ENCODE data around the gene DGCR8. TPM values are rescaled to one million over a fixed set of nuclear protein-coding genes. Genes with fewer than 3 reads are reported as not detected.

The DGCR8 gene
- total RNA-seq, 1 donor from 2014 or later, result 29.0 TPM

- Mint-ChIP-seq H3K27me3 (ENCODE audit: low read depth, unreplicated experiment) (no peaks in the 10 kb centered on the region), H3K9me3 (ENCODE audit: unreplicated experiment) (no peaks in the 10 kb centered on the region), H3K27ac (ENCODE audit: unreplicated experiment) (peak overlapping the region; percentile 89), H3K4me1 (ENCODE audit: low read depth, unreplicated experiment) (peaks cover 3% of the 10 kb centered on the region), H3K36me3 (ENCODE audit: low read depth, unreplicated experiment) (peaks cover 12% of the 10 kb centered on the region), H3K4me3 (ENCODE audit: unreplicated experiment) (peak overlapping the region; percentile 93)
- H3K36me3 ChIP-seq (ENCODE audit: insufficient read depth, low read length), result peaks cover 12% of the 10 kb centered on the region
- TF ChIP-seq CTCF (IDR thresholded peaks at IDR 0.05; ENCODE audit: insufficient read depth, low read depth, low read length), result no peak
- peak overlapping the region; percentile 96 for H3K9ac ChIP-seq (ENCODE audit: low read length)
- no peaks in the 10 kb centered on the region for H3K27me3 ChIP-seq (ENCODE audit: insufficient read depth, low read length)
- peaks cover 84% of the 10 kb centered on the region for H3K79me2 ChIP-seq (ENCODE audit: insufficient read depth, low read length)
- peak overlapping the region; percentile 20 for H2AFZ ChIP-seq (ENCODE audit: low read depth, low read length)
- DNase-seq (ENCODE audit: low read depth) (peak; percentile 22), FAIRE-seq (no peak)
- peak overlapping the region; percentile 73 for H3K4me3 ChIP-seq (ENCODE audit: insufficient read depth, low read depth, low read length)
- peak overlapping the region; percentile 85 for H3K4me2 ChIP-seq (ENCODE audit: low read length)
- peaks cover 17% of the 10 kb centered on the region for H3K4me1 ChIP-seq (ENCODE audit: insufficient read depth, low read length)
- no peaks in the 10 kb centered on the region for H3K9me3 ChIP-seq (ENCODE audit: insufficient read depth, low read depth, low read length)
- H3K27ac ChIP-seq (ENCODE audit: low read depth, low read length), result peak overlapping the region; percentile 66
- peaks cover 38% of the 10 kb centered on the region for H4K20me1 ChIP-seq (ENCODE audit: insufficient read depth, low read length)
These were observed 37.7 kb downstream of the DGCR8 start for GRCh38 chr22:20117633-20118299.

- peak overlapping the region; percentile 93 for H3K4me3 Mint-ChIP-seq (ENCODE audit: unreplicated experiment)
- H3K4me2 ChIP-seq (ENCODE audit: low read length), result peak overlapping the region; percentile 85
- H3K4me1 Mint-ChIP-seq (ENCODE audit: low read depth, unreplicated experiment), result peaks cover 3% of the 10 kb centered on the region
- no peak overlapping the region for H2AFZ ChIP-seq (ENCODE audit: low read depth, low read length)
- no peaks in the 10 kb centered on the region for H3K27me3 Mint-ChIP-seq (ENCODE audit: low read depth, unreplicated experiment)
- H3K79me2 ChIP-seq (ENCODE audit: insufficient read depth, low read length), result peaks cover 88% of the 10 kb centered on the region
- H3K27ac Mint-ChIP-seq (ENCODE audit: unreplicated experiment), result peak overlapping the region; percentile 89
- peak overlapping the region; percentile 96 for H3K9ac ChIP-seq (ENCODE audit: low read length)
- TF ChIP-seq EZH2 (IDR thresholded peaks at IDR 0.05; ENCODE audit: insufficient read depth, low read length), result no peak
- no peak for TF ChIP-seq CTCF (IDR thresholded peaks at IDR 0.05; ENCODE audit: insufficient read depth, low read depth, low read length)
- H3K36me3 ChIP-seq (ENCODE audit: insufficient read depth, low read length), result peaks cover 12% of the 10 kb centered on the region
- H3K9me3 Mint-ChIP-seq (ENCODE audit: unreplicated experiment), result no peaks in the 10 kb centered on the region
- peaks cover 40% of the 10 kb centered on the region for H4K20me1 ChIP-seq (ENCODE audit: insufficient read depth, low read length)
- peak overlapping the region; percentile 73 for H3K4me3 ChIP-seq (ENCODE audit: insufficient read depth, low read depth, low read length)
- peak overlapping the region; percentile 66 for H3K27ac ChIP-seq (ENCODE audit: low read depth, low read length)
- FAIRE-seq (no peak), DNase-seq (ENCODE audit: low read depth) (no peak)
- peaks cover 17% of the 10 kb centered on the region for H3K4me1 ChIP-seq (ENCODE audit: insufficient read depth, low read length)
- H3K36me3 Mint-ChIP-seq (ENCODE audit: low read depth, unreplicated experiment), result peaks cover 12% of the 10 kb centered on the region
- H3K27me3 ChIP-seq (ENCODE audit: insufficient read depth, low read length), result no peaks in the 10 kb centered on the region
- H3K9me3 ChIP-seq (ENCODE audit: insufficient read depth, low read depth, low read length), result no peaks in the 10 kb centered on the region
These were observed 38.4 kb downstream of the DGCR8 start for GRCh38 chr22:20118300-20119020.

All from astrocyte (in vitro differentiated cells and primary cell).